ENCODE data around the gene CREBL2.
"Not testable (repeated sequence)": the region's sequence is repeated elsewhere in the genome, so short reads cannot be mapped to it uniquely, and the experiment has no call there.

CREBL2 gene

DNA sequence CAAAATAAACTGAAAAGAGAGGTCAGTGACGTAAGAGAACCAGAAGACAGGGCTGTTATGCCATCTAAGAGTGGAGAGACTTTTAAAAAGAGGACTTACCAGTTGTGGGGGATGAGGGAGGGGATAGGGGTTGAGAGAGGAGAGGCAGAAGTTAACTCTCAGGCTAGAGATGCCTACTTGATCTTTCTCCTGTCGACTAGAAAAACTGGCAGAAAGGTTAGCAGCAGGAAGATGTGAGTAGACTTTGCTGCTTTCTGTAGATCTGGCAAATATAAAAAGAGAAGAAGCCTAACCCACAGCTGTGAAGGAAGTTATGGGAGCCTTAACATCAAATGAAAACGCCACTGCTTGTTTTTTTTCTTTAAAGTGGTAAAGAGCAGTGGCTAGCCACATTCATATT is 10.7 kb downstream of the CREBL2 start:
- Histone ChIP-seq H3K36me3 (ENCODE audit: insufficient read depth, low read length) (no peaks in the 10 kb centered on the region), H3K9me3 (ENCODE audit: low read depth, low read length) (no peaks in the 10 kb centered on the region), H3K9ac (ENCODE audit: insufficient read length) (no peak overlapping the region), H3K27ac (no peak overlapping the region), H3K4me3 (no peak overlapping the region)
- DNase-seq (ENCODE audit: low read depth, low spot score), result no peak
- TF ChIP-seq POLR2AphosphoS5 (IDR thresholded peaks at IDR 0.05; ENCODE audit: borderline replicate concordance, low read depth, low read length) (no peak), EZH2 (IDR thresholded peaks at IDR 0.05) (no peak), FOXP2 (optimal IDR thresholded peaks at IDR 0.05; ENCODE audit: control extremely low read depth, extremely low read length, insufficient read depth) (no peak)

GRCh38 chr12:12624498-12624992 is 12.9 kb downstream of the CREBL2 start:
- TF ChIP-seq EZH2 (IDR thresholded peaks at IDR 0.05) (no peak), FOXP2 (optimal IDR thresholded peaks at IDR 0.05; ENCODE audit: control extremely low read depth, extremely low read length, insufficient read depth) (no peak), POLR2AphosphoS5 (IDR thresholded peaks at IDR 0.05; ENCODE audit: borderline replicate concordance, low read depth, low read length) (no peak)
- DNase-seq (ENCODE audit: low read depth, low spot score), result no peak
- H3K4me3 ChIP-seq, result no peak overlapping the region
- H3K9ac ChIP-seq (ENCODE audit: insufficient read length), result no peak overlapping the region
- no peak overlapping the region for H3K27ac ChIP-seq
- H3K9me3 ChIP-seq (ENCODE audit: low read depth, low read length), result no peaks in the 10 kb centered on the region
- no peaks in the 10 kb centered on the region for H3K36me3 ChIP-seq (ENCODE audit: insufficient read depth, low read length)

DNA sequence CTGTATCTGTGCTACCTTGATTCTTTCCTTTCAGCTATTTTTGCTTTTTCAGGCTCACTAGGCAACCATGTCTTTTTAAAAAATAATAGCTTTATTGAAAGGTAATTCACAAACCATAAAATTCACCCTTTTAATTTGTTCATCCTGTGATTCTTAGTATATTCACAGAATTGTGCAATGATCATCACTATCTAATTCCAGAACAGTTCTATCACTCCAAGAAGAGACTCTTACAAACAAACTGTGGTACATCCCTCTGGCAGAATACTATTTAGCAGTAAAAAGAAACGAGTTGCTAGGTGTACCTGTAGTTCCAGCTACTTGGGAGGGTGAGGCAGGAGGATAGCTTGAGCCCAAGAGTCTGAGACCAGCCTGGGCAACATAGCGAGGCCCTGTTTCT is 14.8 kb downstream of the CREBL2 start:
- no peak for DNase-seq (ENCODE audit: low read depth, low spot score)
- Histone ChIP-seq H3K36me3 (ENCODE audit: insufficient read depth, low read length) (no peaks in the 10 kb centered on the region), H3K27ac (no peak overlapping the region), H3K9ac (ENCODE audit: insufficient read length) (no peak overlapping the region), H3K9me3 (ENCODE audit: low read depth, low read length) (no peaks in the 10 kb centered on the region), H3K4me3 (no peak overlapping the region)
- TF ChIP-seq FOXP2 (optimal IDR thresholded peaks at IDR 0.05; ENCODE audit: control extremely low read depth, extremely low read length, insufficient read depth), result no peak
- TF ChIP-seq POLR2AphosphoS5 (IDR thresholded peaks at IDR 0.05; ENCODE audit: borderline replicate concordance, low read depth, low read length), result no peak
- no peak for TF ChIP-seq EZH2 (IDR thresholded peaks at IDR 0.05)

- no peak for TF ChIP-seq POLR2AphosphoS5 (IDR thresholded peaks at IDR 0.05; ENCODE audit: borderline replicate concordance, low read depth, low read length)
- TF ChIP-seq FOXP2 (optimal IDR thresholded peaks at IDR 0.05; ENCODE audit: control extremely low read depth, extremely low read length, insufficient read depth), result no peak
- no peak for TF ChIP-seq EZH2 (IDR thresholded peaks at IDR 0.05)
- no peaks in the 10 kb centered on the region for H3K36me3 ChIP-seq (ENCODE audit: insufficient read depth, low read length)
- H3K9ac ChIP-seq (ENCODE audit: insufficient read length), result no peak overlapping the region
- no peak overlapping the region for H3K4me3 ChIP-seq
- DNase-seq (ENCODE audit: low read depth, low spot score), result no peak
- no peak overlapping the region for H3K27ac ChIP-seq
- no peaks in the 10 kb centered on the region for H3K9me3 ChIP-seq (ENCODE audit: low read depth, low read length)
These were observed 15.7 kb downstream of the CREBL2 start for GRCh38 chr12:12627308-12627827.

DNA sequence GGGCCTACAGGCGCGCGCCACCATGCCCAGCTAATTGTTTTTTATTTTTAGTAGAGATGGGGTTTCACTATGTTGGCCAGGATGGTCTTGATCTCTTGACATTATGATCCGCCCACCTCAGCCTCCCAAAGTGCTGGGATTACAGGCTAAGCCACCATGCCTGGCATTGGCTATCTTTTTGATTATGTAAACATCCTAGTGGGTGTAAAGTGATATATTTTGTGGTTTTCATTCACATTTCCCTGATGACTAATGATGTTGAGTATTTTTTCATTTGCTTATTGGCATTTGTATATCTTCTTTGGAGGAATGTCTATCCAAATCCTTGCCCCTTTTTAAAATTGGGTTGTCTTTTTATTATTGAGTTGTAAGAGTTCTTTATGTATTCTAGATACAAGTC is 16.3 kb downstream of the CREBL2 start:
- Histone ChIP-seq H3K9me3 (ENCODE audit: low read depth, low read length) (no peaks in the 10 kb centered on the region), H3K36me3 (ENCODE audit: insufficient read depth, low read length) (no peaks in the 10 kb centered on the region), H3K27ac (no peak overlapping the region), H3K9ac (ENCODE audit: insufficient read length) (no peak overlapping the region), H3K4me3 (no peak overlapping the region)
- DNase-seq (ENCODE audit: low read depth, low spot score), result no peak
- no peak for TF ChIP-seq FOXP2 (optimal IDR thresholded peaks at IDR 0.05; ENCODE audit: control extremely low read depth, extremely low read length, insufficient read depth)
- TF ChIP-seq POLR2AphosphoS5 (IDR thresholded peaks at IDR 0.05; ENCODE audit: borderline replicate concordance, low read depth, low read length), result no peak
- TF ChIP-seq EZH2 (IDR thresholded peaks at IDR 0.05), result no peak

- Histone ChIP-seq H3K9me3 (ENCODE audit: low read depth, low read length) (no peaks in the 10 kb centered on the region), H3K27ac (no peak overlapping the region), H3K36me3 (ENCODE audit: insufficient read depth, low read length) (peaks cover under 1% of the 10 kb centered on the region; the same call in 1 of the 2 replicates), H3K4me3 (no peak overlapping the region), H3K9ac (ENCODE audit: insufficient read length) (no peak overlapping the region)
- no peak for TF ChIP-seq POLR2AphosphoS5 (IDR thresholded peaks at IDR 0.05; ENCODE audit: borderline replicate concordance, low read depth, low read length)
- TF ChIP-seq EZH2 (IDR thresholded peaks at IDR 0.05), result no peak
- no peak for TF ChIP-seq FOXP2 (optimal IDR thresholded peaks at IDR 0.05; ENCODE audit: control extremely low read depth, extremely low read length, insufficient read depth)
- no peak for DNase-seq (ENCODE audit: low read depth, low spot score)
These were observed 19.2 kb downstream of the CREBL2 start for GRCh38 chr12:12630850-12631249.

- Histone ChIP-seq H3K27ac (no peak overlapping the region), H3K9ac (ENCODE audit: insufficient read length) (no peak overlapping the region), H3K4me3 (no peak overlapping the region), H3K36me3 (ENCODE audit: insufficient read depth, low read length) (peaks cover 22% of the 10 kb centered on the region; the same call in 1 of the 2 replicates), H3K9me3 (ENCODE audit: low read depth, low read length) (no peaks in the 10 kb centered on the region)
- no peak for TF ChIP-seq EZH2 (IDR thresholded peaks at IDR 0.05)
- TF ChIP-seq FOXP2 (optimal IDR thresholded peaks at IDR 0.05; ENCODE audit: control extremely low read depth, extremely low read length, insufficient read depth), result no peak
- no peak for TF ChIP-seq POLR2AphosphoS5 (IDR thresholded peaks at IDR 0.05; ENCODE audit: borderline replicate concordance, low read depth, low read length)
- no peak for DNase-seq (ENCODE audit: low read depth, low spot score)
These were observed 24.0 kb downstream of the CREBL2 start for GRCh38 chr12:12635651-12636050.

DNA sequence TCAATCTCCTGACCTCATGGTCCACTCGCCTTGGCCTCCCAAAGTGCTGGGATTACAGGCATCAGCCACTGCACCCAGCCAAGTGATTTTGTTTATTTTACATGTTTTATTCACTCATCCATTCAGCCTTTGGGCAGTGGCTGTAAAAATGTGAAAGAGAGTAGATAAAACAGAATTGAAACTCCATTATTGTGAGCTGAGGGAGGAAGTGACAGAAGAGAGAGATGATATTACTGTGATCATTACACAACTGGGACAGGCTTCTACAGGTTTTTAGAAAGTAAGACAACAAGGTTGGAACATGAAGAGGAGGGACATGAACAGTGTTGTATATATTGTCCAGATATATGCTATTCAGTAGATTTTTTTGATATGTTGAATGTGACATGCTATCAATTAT is 25.0 kb downstream of the CREBL2 start:
- TF ChIP-seq POLR2AphosphoS5 (IDR thresholded peaks at IDR 0.05; ENCODE audit: borderline replicate concordance, low read depth, low read length) (no peak), FOXP2 (optimal IDR thresholded peaks at IDR 0.05; ENCODE audit: control extremely low read depth, extremely low read length, insufficient read depth) (no peak), EZH2 (IDR thresholded peaks at IDR 0.05) (no peak)

DNA sequence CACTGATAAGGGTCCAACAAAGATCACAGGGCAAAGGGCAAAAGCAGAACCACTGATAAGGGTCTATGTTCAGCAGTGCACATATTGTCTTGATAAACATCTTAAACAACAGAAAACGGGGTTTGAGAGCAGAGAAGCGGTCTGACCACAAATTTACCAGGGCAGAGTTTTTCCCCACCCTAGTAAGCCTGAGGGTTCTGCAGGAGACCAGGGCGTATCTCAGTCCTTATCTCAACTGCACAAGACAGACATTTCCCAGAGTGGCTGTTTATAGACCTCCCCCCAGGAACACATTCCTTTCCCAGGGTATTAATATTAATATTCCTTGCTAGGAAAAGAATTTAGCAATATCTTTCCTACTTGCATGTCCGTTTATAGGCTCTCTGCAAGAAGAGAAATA is 28.3 kb downstream of the CREBL2 start:
- not testable (repeated sequence) for H3K9ac ChIP-seq (ENCODE audit: insufficient read length); H3K4me3 ChIP-seq; H3K9me3 ChIP-seq (ENCODE audit: low read depth, low read length); H3K27ac ChIP-seq; DNase-seq (ENCODE audit: low read depth, low spot score)
- peaks cover 37% of the 10 kb centered on the region for H3K36me3 ChIP-seq (ENCODE audit: insufficient read depth, low read length)

More for the DNA sequence above, 25.0 kb downstream of the CREBL2 start:
- Histone ChIP-seq H3K4me3 (no peak overlapping the region), H3K9ac (ENCODE audit: insufficient read length) (no peak overlapping the region), H3K36me3 (ENCODE audit: insufficient read depth, low read length) (peaks cover 24% of the 10 kb centered on the region), H3K27ac (no peak overlapping the region), H3K9me3 (ENCODE audit: low read depth, low read length) (no peaks in the 10 kb centered on the region)
- DNase-seq (ENCODE audit: low read depth, low spot score), result no peak
